ENCODE measurements around the gene BRME1.
A peak's percentile ranks its signal among the peaks of the same experiment; 100 is the strongest.

BRME1 gene

GRCh38 chr19:13881251-13881691 is 24.6 kb downstream of the BRME1 start:
- Histone ChIP-seq H3K36me3 (ENCODE audit: insufficient read depth) (no peaks in the 10 kb centered on the region), H3K4me1 (ENCODE audit: low read depth, poor library complexity, severe bottlenecking) (peaks cover 33% of the 10 kb centered on the region), H2AFZ (ENCODE audit: low read depth) (peak overlapping the region; percentile 92; the same call in 1 of the 2 replicates), H3K4me3 (IDR thresholded peaks at IDR 0.05; ENCODE audit: insufficient read depth, low read depth, low read length) (no peak overlapping the region), H3K27me3 (ENCODE audit: insufficient read depth, low read depth) (peaks cover 7% of the 10 kb centered on the region; the same call in 1 of the 2 replicates), H3K9ac (no peak overlapping the region), H4K20me1 (ENCODE audit: insufficient read depth) (no peaks in the 10 kb centered on the region), H3K79me2 (ENCODE audit: insufficient read depth, low read depth) (no peaks in the 10 kb centered on the region), H3K4me2 (peak overlapping the region; percentile 97; the same call in 1 of the 2 replicates), H3K27ac (0 out of 2 replicates have a peak overlapping the region, but pooled peaks have one; percentile 74)
- TF ChIP-seq CTCF (conservative IDR thresholded peaks at IDR 0.05; ENCODE audit: low read depth, low read length): no peak

- Histone ChIP-seq H3K79me2 (ENCODE audit: insufficient read depth, low read depth) (no peaks in the 10 kb centered on the region), H2AFZ (ENCODE audit: low read depth) (peak overlapping the region; percentile 92), H3K27me3 (ENCODE audit: insufficient read depth, low read depth) (peaks cover 14% of the 10 kb centered on the region; the same call in 1 of the 2 replicates), H3K4me2 (peak overlapping the region; percentile 97), H4K20me1 (ENCODE audit: insufficient read depth) (no peaks in the 10 kb centered on the region), H3K27ac (peak overlapping the region; percentile 74), H3K9ac (peak overlapping the region; percentile 86), H3K36me3 (ENCODE audit: insufficient read depth) (no peaks in the 10 kb centered on the region), H3K4me1 (ENCODE audit: low read depth, poor library complexity, severe bottlenecking) (peaks cover 33% of the 10 kb centered on the region), H3K4me3 (IDR thresholded peaks at IDR 0.05; ENCODE audit: insufficient read depth, low read depth, low read length) (no peak overlapping the region)
- TF ChIP-seq CTCF (conservative IDR thresholded peaks at IDR 0.05; ENCODE audit: low read depth, low read length): peak; percentile 85
Observed at GRCh38 chr19:13880059-13881043, 25.6 kb downstream of the BRME1 start.

- no peak for TF ChIP-seq CTCF (conservative IDR thresholded peaks at IDR 0.05; ENCODE audit: low read depth, low read length)
- no peak overlapping the region for H3K9ac ChIP-seq
- no peak overlapping the region for H3K4me3 ChIP-seq (IDR thresholded peaks at IDR 0.05; ENCODE audit: insufficient read depth, low read depth, low read length)
- peaks cover 16% of the 10 kb centered on the region for H3K4me1 ChIP-seq (ENCODE audit: low read depth, poor library complexity, severe bottlenecking)
- no peak overlapping the region for H3K4me2 ChIP-seq
- peaks cover 21% of the 10 kb centered on the region; the same call in 1 of the 2 replicates for H3K27me3 ChIP-seq (ENCODE audit: insufficient read depth, low read depth)
- no peak overlapping the region for H2AFZ ChIP-seq (ENCODE audit: low read depth)
- no peak overlapping the region for H3K27ac ChIP-seq
- no peaks in the 10 kb centered on the region for H3K79me2 ChIP-seq (ENCODE audit: insufficient read depth, low read depth)
- no peaks in the 10 kb centered on the region for H3K36me3 ChIP-seq (ENCODE audit: insufficient read depth)
- H4K20me1 ChIP-seq (ENCODE audit: insufficient read depth): no peaks in the 10 kb centered on the region
Observed at GRCh38 chr19:13877303-13877702, 28.6 kb downstream of the BRME1 start.

- no peak within 1 kb of the TSS for H2AFZ ChIP-seq (ENCODE audit: low read depth)
- no peaks in the 10 kb centered on the region for H3K79me2 ChIP-seq (ENCODE audit: insufficient read depth, low read depth)
- H3K4me2 ChIP-seq: no peak within 1 kb of the TSS
- H3K4me1 ChIP-seq (ENCODE audit: low read depth, poor library complexity, severe bottlenecking): peaks cover 16% of the 10 kb centered on the region
- H3K27me3 ChIP-seq (ENCODE audit: insufficient read depth, low read depth): peaks cover 21% of the 10 kb centered on the region; the same call in 1 of the 2 replicates
- no peaks in the 10 kb centered on the region for H4K20me1 ChIP-seq (ENCODE audit: insufficient read depth)
- no peak within 1 kb of the TSS for H3K4me3 ChIP-seq (IDR thresholded peaks at IDR 0.05; ENCODE audit: insufficient read depth, low read depth, low read length)
- TF ChIP-seq CTCF (conservative IDR thresholded peaks at IDR 0.05; ENCODE audit: low read depth, low read length): no peak
- no peaks in the 10 kb centered on the region for H3K36me3 ChIP-seq (ENCODE audit: insufficient read depth)
- H3K27ac ChIP-seq: no peak within 1 kb of the TSS
- no peak within 1 kb of the TSS for H3K9ac ChIP-seq
Observed at GRCh38 chr19:13876834-13877233, 29.1 kb downstream of the BRME1 start, which contains the start of gene NANOS3. TSS of gene NANOS3 (plus strand) at chr19:13877134. CDS start at chr19:13877249, 115 bp downstream.

All from KMS-11 (cell line).